Ishikawa (cell line): ENCODE data around the gene IL36A.

ENCODE experiments used
- CEBPB ChIP-seq: IDR thresholded peaks from 2 replicates; pipeline ENCODE4 v1.6.1; 2012
- CREB1 ChIP-seq: IDR thresholded peaks from 2 replicates; pipeline ENCODE4 v1.6.1; 2012; ENCODE audit warnings: low read depth
- EGR1 ChIP-seq: IDR thresholded peaks from 2 replicates; pipeline ENCODE4 v1.6.1; 2012
- EP300 ChIP-seq: IDR thresholded peaks from 2 replicates; pipeline ENCODE4 v1.6.1; 2012; ENCODE audit warnings: borderline replicate concordance
- NFIC ChIP-seq: IDR thresholded peaks from 2 replicates; pipeline ENCODE4 v1.6.1; 2012
- RAD21 ChIP-seq: IDR thresholded peaks from 2 replicates; pipeline ENCODE4 v1.6.1; 2012; ENCODE audit warnings: low read depth
- REST ChIP-seq: IDR thresholded peaks from 2 replicates; pipeline ENCODE4 v1.6.1; 2012; ENCODE audit warnings: low read depth, mild to moderate bottlenecking
- TAF1 ChIP-seq: IDR thresholded peaks from 2 replicates; pipeline ENCODE4 v1.6.1; 2012; ENCODE audit warnings: low read depth, mild to moderate bottlenecking
- TCF12 ChIP-seq: IDR thresholded peaks from 2 replicates; pipeline ENCODE4 v1.6.1; 2012; ENCODE audit warnings: low read depth
- TEAD4 ChIP-seq: IDR thresholded peaks from 2 replicates; pipeline ENCODE4 v1.6.1; 2012
- YY1 ChIP-seq: IDR thresholded peaks from 2 replicates; pipeline ENCODE4 v1.6.1; 2012; ENCODE audit warnings: low read depth
- TF ChIP-seq, protein P1 (sequence below): IDR thresholded peaks from 2 replicates; pipeline ENCODE4 v1.6.1; 2012
- TF ChIP-seq, protein P2 (sequence below): IDR thresholded peaks from 2 replicates; pipeline ENCODE4 v1.6.1; 2012

DNA sequence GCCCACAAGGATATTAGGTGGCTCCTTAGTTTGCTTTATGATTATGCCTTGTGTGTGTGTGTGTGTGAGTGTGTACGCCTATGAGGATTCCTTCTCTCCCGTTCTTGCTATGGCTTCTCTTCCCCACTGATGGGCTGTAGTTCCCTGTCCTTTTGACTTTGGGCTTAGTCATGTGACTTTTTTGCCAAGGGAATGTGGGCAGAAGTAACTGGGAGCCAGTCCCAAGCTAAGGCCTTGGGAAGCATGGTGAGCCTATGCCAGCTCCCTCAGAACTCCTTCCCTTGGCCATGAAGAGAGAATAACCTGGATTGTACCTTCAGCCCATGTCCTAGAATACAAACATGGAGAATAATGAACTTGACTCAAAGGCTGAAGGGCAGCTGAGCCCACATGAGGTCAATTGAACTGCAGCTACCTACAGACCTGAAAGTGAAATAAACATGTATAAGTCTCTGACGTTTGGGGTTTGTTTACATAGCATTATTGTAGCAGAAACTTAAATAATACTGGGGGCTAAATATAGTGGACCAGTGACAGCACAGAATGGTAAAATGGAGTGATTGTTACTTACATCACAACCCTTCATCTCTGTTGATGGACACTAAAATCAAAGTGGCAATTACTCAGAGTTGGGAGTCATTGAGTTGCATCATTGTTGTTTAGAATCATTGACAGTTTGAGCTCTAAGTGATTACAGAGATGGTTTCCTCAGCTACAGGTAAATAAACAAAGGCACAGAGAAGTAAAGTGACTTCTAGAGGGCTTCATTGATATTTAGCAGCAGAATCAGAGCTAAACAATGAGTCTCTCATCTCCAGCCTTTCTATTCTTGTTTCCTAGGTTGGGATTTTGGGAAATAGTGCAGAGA is 42.7 kb upstream of the IL36A start:
- TF ChIP-seq, protein P1, sequence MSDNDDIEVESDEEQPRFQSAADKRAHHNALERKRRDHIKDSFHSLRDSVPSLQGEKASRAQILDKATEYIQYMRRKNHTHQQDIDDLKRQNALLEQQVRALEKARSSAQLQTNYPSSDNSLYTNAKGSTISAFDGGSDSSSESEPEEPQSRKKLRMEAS, result no peak
- no peak for TF ChIP-seq RAD21
- no peak for TF ChIP-seq TCF12
- no peak for TF ChIP-seq REST
- no peak for TF ChIP-seq EP300
- no peak for TF ChIP-seq TAF1
- no peak for TF ChIP-seq CEBPB
- no peak for TF ChIP-seq EGR1
- TF ChIP-seq YY1, result no peak
- TF ChIP-seq CREB1, result no peak
- no peak for TF ChIP-seq TEAD4
- no peak for TF ChIP-seq NFIC
- TF ChIP-seq, protein P2, sequence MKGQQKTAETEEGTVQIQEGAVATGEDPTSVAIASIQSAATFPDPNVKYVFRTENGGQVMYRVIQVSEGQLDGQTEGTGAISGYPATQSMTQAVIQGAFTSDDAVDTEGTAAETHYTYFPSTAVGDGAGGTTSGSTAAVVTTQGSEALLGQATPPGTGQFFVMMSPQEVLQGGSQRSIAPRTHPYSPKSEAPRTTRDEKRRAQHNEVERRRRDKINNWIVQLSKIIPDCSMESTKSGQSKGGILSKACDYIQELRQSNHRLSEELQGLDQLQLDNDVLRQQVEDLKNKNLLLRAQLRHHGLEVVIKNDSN, result no peak
